Mammary epithelial cell (primary cell): ENCODE data around the gene HMX3.

ENCODE experiments used
- EZH2 ChIP-seq: IDR thresholded peaks from 2 replicates; pipeline ENCODE4 v1.6.1; 2012; ENCODE audit warnings: low read length, inconsistent platforms, borderline replicate concordance
- TF ChIP-seq, protein P1 (sequence below), 2 donors: IDR thresholded peaks in 1 of 2; conservative IDR thresholded peaks in 1 of 2; 2 replicates each; pipeline ENCODE4 v1.5.1; 2011 to 2012; ENCODE audit warnings: inconsistent platforms in 2 of 2, low read length in 2 of 2, mild to moderate bottlenecking in 2 of 2, control low read depth in 1 of 2, low read depth in 1 of 2; ENCODE audit not compliant: insufficient read depth in 1 of 2; ENCODE audit errors: extremely low read depth in 1 of 2

- TF ChIP-seq, protein P1, sequence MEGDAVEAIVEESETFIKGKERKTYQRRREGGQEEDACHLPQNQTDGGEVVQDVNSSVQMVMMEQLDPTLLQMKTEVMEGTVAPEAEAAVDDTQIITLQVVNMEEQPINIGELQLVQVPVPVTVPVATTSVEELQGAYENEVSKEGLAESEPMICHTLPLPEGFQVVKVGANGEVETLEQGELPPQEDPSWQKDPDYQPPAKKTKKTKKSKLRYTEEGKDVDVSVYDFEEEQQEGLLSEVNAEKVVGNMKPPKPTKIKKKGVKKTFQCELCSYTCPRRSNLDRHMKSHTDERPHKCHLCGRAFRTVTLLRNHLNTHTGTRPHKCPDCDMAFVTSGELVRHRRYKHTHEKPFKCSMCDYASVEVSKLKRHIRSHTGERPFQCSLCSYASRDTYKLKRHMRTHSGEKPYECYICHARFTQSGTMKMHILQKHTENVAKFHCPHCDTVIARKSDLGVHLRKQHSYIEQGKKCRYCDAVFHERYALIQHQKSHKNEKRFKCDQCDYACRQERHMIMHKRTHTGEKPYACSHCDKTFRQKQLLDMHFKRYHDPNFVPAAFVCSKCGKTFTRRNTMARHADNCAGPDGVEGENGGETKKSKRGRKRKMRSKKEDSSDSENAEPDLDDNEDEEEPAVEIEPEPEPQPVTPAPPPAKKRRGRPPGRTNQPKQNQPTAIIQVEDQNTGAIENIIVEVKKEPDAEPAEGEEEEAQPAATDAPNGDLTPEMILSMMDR (conservative IDR thresholded peaks at IDR 0.05 in 1 of 2, IDR thresholded peaks at IDR 0.05 in 1 of 2; ENCODE audit: extremely low read depth in 1 of 2, insufficient read depth in 1 of 2, low read depth in 1 of 2, low read length in 2 of 2): no peak
- no peak for TF ChIP-seq EZH2
Measured at GRCh38 chr10:123087348-123087747, 48.4 kb upstream of the HMX3 start.
